K562 (cell line): ENCODE data around the gene CPE. TPM values are rescaled to one million over a fixed set of nuclear protein-coding genes. Genes with fewer than 3 reads are reported as not detected.

Experiments used
- ATAC-seq: fragments of 200-7000 bp; cut with Tn5 transposase; 3 replicates; pipeline ENCODE4 v1.9.1; 2020; ENCODE audit warnings: moderate library complexity
- BruUV-seq: library from RNA; stranded (reverse); fragments of 400-500 nt; replicated peaks from 2 replicates; lab custom pipeline; 2021; lab: Mats Ljungman, UMichigan
- CTCF ChIA-PET: fragments of 300-600 bp; formaldehyde crosslinking; extraction: SDS; loops from one replicate; lab custom pipeline; 2021; ENCODE audit warnings: low intra/inter-chr PET ratio; lab: Yijun Ruan, JAX
- POLR2A ChIA-PET: fragments of 300-600, 350-650 bp; sonication (Branson Sonifier 250); formaldehyde crosslinking; extraction: SDS; loops from one replicate; lab custom pipeline; 2021; ENCODE audit warnings: antibody characterized with exemption, inconsistent platforms; lab: Yijun Ruan, JAX
- DNase-seq, 4 experiments: peaks; one replicate each; pipeline versions ENCODE4 v3.0.0 to v3.0.0-alpha.2; 2011 to 2018; ENCODE audit warnings: low spot score in 3 of 4, mixed read lengths in 3 of 4; ENCODE audit errors: extremely low read depth in 1 of 4
- FAIRE-seq: peaks from 2 replicates; lab custom pipeline; 2011; peaks lifted over from hg19 to GRCh38; lab: Jason Lieb, UNC
- H2AFZ ChIP-seq: 2 replicates; pipeline ENCODE4 v1.6.0; 2011; ENCODE audit warnings: low read depth, low read length, control low read depth, inconsistent platforms
- H3K27ac ChIP-seq: fragments of 200-600 bp; 3 replicates; pipeline ENCODE4 v1.8.0; 2011; ENCODE audit warnings: low read depth, mild to moderate bottlenecking, control low read depth, inconsistent platforms, low read length, moderate library complexity, mixed read lengths; ENCODE audit errors: extremely low read depth
- H3K27me3 ChIP-seq, 2 experiments: fragments of 300-600 bp in 1 of 2; 2 replicates in 1 of 2; 3 replicates in 1 of 2; pipeline versions ENCODE4 v1.6.0 to v1.8.0; 2011; ENCODE audit warnings: inconsistent platforms in 2 of 2, low read length in 2 of 2, mild to moderate bottlenecking in 1 of 2, mixed read lengths in 1 of 2, moderate library complexity in 1 of 2; ENCODE audit not compliant: control insufficient read depth in 2 of 2, insufficient read depth in 2 of 2
- H3K36me3 ChIP-seq: fragments of 300-600 bp; 3 replicates; pipeline ENCODE4 v1.8.0; 2011; ENCODE audit warnings: mild to moderate bottlenecking, low read length, inconsistent platforms; ENCODE audit not compliant: control insufficient read depth, insufficient read depth
- H3K4me1 ChIP-seq, 2 experiments: fragments of 200-600 bp in 1 of 2; replicated peaks in 1 of 2; 2 replicates in 1 of 2; 3 replicates in 1 of 2; pipeline versions ENCODE4 v1.5.1 to v1.8.0; 2011; ENCODE audit warnings: inconsistent platforms in 2 of 2, low read length in 2 of 2, mild to moderate bottlenecking in 1 of 2, mixed read lengths in 1 of 2, moderate library complexity in 1 of 2; ENCODE audit not compliant: control insufficient read depth in 2 of 2, insufficient read depth in 2 of 2
- H3K4me2 ChIP-seq: 2 replicates; pipeline ENCODE4 v1.6.1; 2011; ENCODE audit warnings: low read length, control low read depth, inconsistent platforms, mixed read lengths; ENCODE audit not compliant: insufficient read depth
- H3K4me3 ChIP-seq: fragments of 200-600 bp; sonication (generic), shearing (Covaris generic); 2 replicates; pipeline ENCODE4 v1.5.1; 2016; ENCODE audit warnings: control low read depth, inconsistent platforms
- H3K79me2 ChIP-seq: fragments of 200-600 bp; 3 replicates; pipeline ENCODE4 v1.8.0; 2011; ENCODE audit warnings: low read length, inconsistent platforms; ENCODE audit not compliant: control insufficient read depth, insufficient read depth
- H3K9ac ChIP-seq, 2 experiments: 2 replicates each; pipeline versions ENCODE4 v1.6.0 to v1.6.1; 2011; ENCODE audit warnings: low read depth in 2 of 2, low read length in 2 of 2, control low read depth in 1 of 2, inconsistent platforms in 1 of 2, mild to moderate bottlenecking in 1 of 2, mixed read lengths in 1 of 2; ENCODE audit not compliant: insufficient read depth in 1 of 2
- H3K9me1 ChIP-seq: one replicate; pipeline ENCODE4 v1.6.0; 2011; ENCODE audit warnings: inconsistent platforms, mild to moderate bottlenecking, low read length, moderate library complexity; ENCODE audit not compliant: control insufficient read depth, insufficient read depth
- H3K9me3 ChIP-seq: replicated peaks from 2 replicates; pipeline ENCODE4 v1.5.1; 2011; ENCODE audit warnings: low read depth, low read length, inconsistent platforms; ENCODE audit not compliant: control insufficient read depth, insufficient read depth
- H4K20me1 ChIP-seq: replicated peaks from 2 replicates; pipeline ENCODE4 v1.6.1; 2011; ENCODE audit warnings: low read length, inconsistent platforms, mixed read lengths; ENCODE audit not compliant: control insufficient read depth, insufficient read depth
- CEBPB ChIP-seq: fragments of 450-650 bp; IDR thresholded peaks from 2 replicates; pipeline ENCODE4 v1.6.1; 2016; ENCODE audit warnings: missing genetic modification characterization, missing compliant biosample characterization
- CLOCK ChIP-seq: fragments of 250-450 bp; sonication (Bioruptor Pico); IDR thresholded peaks from 2 replicates; pipeline ENCODE4 v1.4.0; 2020; ENCODE audit warnings: mild to moderate bottlenecking, moderate library complexity, borderline replicate concordance
- FOXP4 ChIP-seq: sonication (generic); formaldehyde crosslinking; IDR thresholded peaks from 2 replicates; pipeline ENCODE4 v1.8.0; 2022; ENCODE audit warnings: mild to moderate bottlenecking, missing genetic modification reagents, borderline replicate concordance
- KHSRP ChIP-seq: fragments of 450-650 bp; IDR thresholded peaks from 2 replicates; pipeline ENCODE4 v1.6.1; 2017
- KLF1 ChIP-seq: fragments of 450-650 bp; IDR thresholded peaks from 2 replicates; pipeline ENCODE4 v1.6.1; 2016; ENCODE audit warnings: missing genetic modification characterization, missing compliant biosample characterization
- LARP7 ChIP-seq: fragments of 450-650 bp; IDR thresholded peaks from 2 replicates; pipeline ENCODE4 v1.6.1; 2016
- NR2C1 ChIP-seq, 2 experiments: fragments of 450-650 bp; IDR thresholded peaks; 2 replicates each; pipeline ENCODE4 v1.6.1; 2017; ENCODE audit warnings: mild to moderate bottlenecking in 2 of 2, antibody characterized with exemption in 1 of 2, inconsistent platforms in 1 of 2, missing compliant biosample characterization in 1 of 2, missing genetic modification characterization in 1 of 2
- POLR3G ChIP-seq: IDR thresholded peaks from 2 replicates; pipeline ENCODE4 v1.6.1; 2011; ENCODE audit not compliant: insufficient read length, insufficient replicate concordance; ENCODE audit errors: extremely low read depth
- ZNF398 ChIP-seq: fragments of 250-450 bp; sonication (Bioruptor Pico); IDR thresholded peaks from 2 replicates; pipeline ENCODE4 v1.8.0; 2021; ENCODE audit warnings: moderate library complexity, mild to moderate bottlenecking, inconsistent platforms
- ZNF609 ChIP-seq: sonication (generic); formaldehyde crosslinking; IDR thresholded peaks from 2 replicates; pipeline ENCODE4 v1.8.1; 2023; ENCODE audit warnings: missing genetic modification reagents, mild to moderate bottlenecking, borderline replicate concordance
- in situ Hi-C: fragments of 300-500 bp; cut with MboI; formaldehyde crosslinking; loops from 4 replicates; pipeline ENCODE4 v1.15.0; 2018; ENCODE audit warnings: inconsistent platforms, mixed read lengths
- intact Hi-C: fragments of 100-400 bp; cut with micrococcal nuclease; formaldehyde crosslinking; loops from 2 replicates; pipeline ENCODE4 v1.14.2; 2022
- polyA plus RNA-seq, 8 experiments: library from polyadenylated mRNA; depleted of rRNA in 4 of 8; stranded (reverse) in 5 of 8; unstranded in 3 of 8; fragments of >200 nt; fragmentation: Nextera tagmentation in 2 of 8; fragmentation: Illumina TruSeq in 1 of 8; extraction: Ambion mirVana in 2 of 8; extraction: Trizol in 1 of 8; gene quantifications; 2 replicates each; pipeline versions ENCODE4 v1.2.1 to v1.2.3, GENCODE V29; 2011 to 2014; ENCODE audit warnings: inconsistent platforms in 1 of 8, missing spikeins in 1 of 8
- total RNA-seq, 7 experiments: library from RNA; depleted of rRNA in 6 of 7; stranded (reverse); fragments of >200 nt in 6 of 7; fragmentation: Illumina TruSeq in 2 of 7; extraction: Trizol in 2 of 7; gene quantifications; 2 replicates each; pipeline versions ENCODE4 v1.2.1 to v1.2.3, GENCODE V29; 2011 to 2021; ENCODE audit warnings: low replicate concordance in 1 of 7

CPE gene
- total and polyA plus RNA-seq, 9 of the 15 experiments (the other 6 are each of a cell fraction or from before 2014, with no cell fraction given), result 0.04 to 0.16 (median 0.06) TPM; not detected in 4

- TF ChIP-seq KLF1 (tag), result no peak
- no peak for TF ChIP-seq CLOCK
- TF ChIP-seq LARP7, result no peak
- no peak for TF ChIP-seq POLR3G
Measured at GRCh38 chr4:165388756-165389155, 9.9 kb downstream of the CPE start (continued).

GRCh38 chr4:165393051-165393450 is 14.2 kb downstream of the CPE start:
- CTCF ChIA-PET, result no interaction called here
- in situ Hi-C loops, result no loop called here
- no peak for TF ChIP-seq CEBPB
- no peak for TF ChIP-seq FOXP4 (CRISPR knock-in tag)
- TF ChIP-seq NR2C1 (IDR thresholded peaks at IDR 0.05), result no peak
- no peak for TF ChIP-seq NR2C1 (tag; IDR thresholded peaks at IDR 0.05)
- no peak for TF ChIP-seq KHSRP
- TF ChIP-seq ZNF398, result no peak
- no peak for TF ChIP-seq ZNF609 (CRISPR knock-in tag)

More at GRCh38 chr4:165393051-165393450, 14.2 kb downstream of the CPE start:
- intact Hi-C loops, result no loop called here
- no peaks in the 10 kb centered on the region for H3K9me1 ChIP-seq
- DNase-seq (no peak), ATAC-seq (no peak), FAIRE-seq (no peak)
- H3K4me2 ChIP-seq, result no peak overlapping the region
- H4K20me1 ChIP-seq, result no peaks in the 10 kb centered on the region
- POLR2A ChIA-PET, result no interaction called here
- no peak overlapping the region for H3K27ac ChIP-seq
- H2AFZ ChIP-seq, result no peak overlapping the region
- no peaks in the 10 kb centered on the region for H3K79me2 ChIP-seq
- no peaks in the 10 kb centered on the region for H3K36me3 ChIP-seq
- H3K4me3 ChIP-seq, result no peak overlapping the region
- H3K27me3 ChIP-seq, result no peaks in the 10 kb centered on the region; a peak in 1 of 5 replicates
- no peak overlapping the region for H3K9ac ChIP-seq
- BruUV-seq, result no TSS peak
- H3K9me3 ChIP-seq, result no peaks in the 10 kb centered on the region
- H3K4me1 ChIP-seq, result no peaks in the 10 kb centered on the region
